ENCODE data around the gene THRB.

GRCh38 chr3:24137958-24138875, 356.4 kb downstream of the THRB start:
- TF ChIP-seq POLR2A (IDR thresholded peaks at IDR 0.05) (no peak), CTCF (IDR thresholded peaks at IDR 0.05) (no peak)
